GM12865 (cell line): ENCODE data around the gene RASSF8.

Experiments
- DNase-seq: peaks from one replicate; pipeline ENCODE4 v3.0.0; 2010; ENCODE audit warnings: low read depth
- H3K4me3 ChIP-seq: 2 replicates; pipeline ENCODE4 v1.5.1; 2011; ENCODE audit warnings: mild to moderate bottlenecking, low read depth, low read length, control low read depth
- TF ChIP-seq, protein P1 (sequence below): IDR thresholded peaks from 2 replicates; pipeline ENCODE4 v1.5.1; 2011; ENCODE audit warnings: low read length, control low read depth, low read depth, inconsistent platforms; ENCODE audit not compliant: insufficient read depth; ENCODE audit errors: missing control alignments

Gene RASSF8

DNA sequence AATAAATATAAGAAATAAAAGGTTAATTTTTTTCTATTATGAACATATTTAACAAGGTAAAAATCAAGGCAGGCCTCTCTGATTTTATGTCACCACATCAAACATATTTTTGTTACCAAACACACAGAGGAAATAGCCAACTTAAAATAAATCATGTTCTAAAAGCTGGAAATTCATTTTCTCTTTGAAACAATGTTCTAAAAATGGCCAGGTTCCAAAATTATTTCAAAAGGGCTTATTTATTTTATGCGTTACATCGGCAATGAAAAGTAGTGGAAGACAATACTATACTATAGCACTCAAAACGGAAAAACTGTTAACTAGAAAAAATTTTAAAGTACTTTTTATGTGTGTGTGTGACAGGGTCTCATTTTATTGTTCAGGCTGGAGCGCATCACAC, 24.0 kb upstream of the RASSF8 start:
- no peak for DNase-seq
- no peak overlapping the region for H3K4me3 ChIP-seq
- TF ChIP-seq, protein P1, sequence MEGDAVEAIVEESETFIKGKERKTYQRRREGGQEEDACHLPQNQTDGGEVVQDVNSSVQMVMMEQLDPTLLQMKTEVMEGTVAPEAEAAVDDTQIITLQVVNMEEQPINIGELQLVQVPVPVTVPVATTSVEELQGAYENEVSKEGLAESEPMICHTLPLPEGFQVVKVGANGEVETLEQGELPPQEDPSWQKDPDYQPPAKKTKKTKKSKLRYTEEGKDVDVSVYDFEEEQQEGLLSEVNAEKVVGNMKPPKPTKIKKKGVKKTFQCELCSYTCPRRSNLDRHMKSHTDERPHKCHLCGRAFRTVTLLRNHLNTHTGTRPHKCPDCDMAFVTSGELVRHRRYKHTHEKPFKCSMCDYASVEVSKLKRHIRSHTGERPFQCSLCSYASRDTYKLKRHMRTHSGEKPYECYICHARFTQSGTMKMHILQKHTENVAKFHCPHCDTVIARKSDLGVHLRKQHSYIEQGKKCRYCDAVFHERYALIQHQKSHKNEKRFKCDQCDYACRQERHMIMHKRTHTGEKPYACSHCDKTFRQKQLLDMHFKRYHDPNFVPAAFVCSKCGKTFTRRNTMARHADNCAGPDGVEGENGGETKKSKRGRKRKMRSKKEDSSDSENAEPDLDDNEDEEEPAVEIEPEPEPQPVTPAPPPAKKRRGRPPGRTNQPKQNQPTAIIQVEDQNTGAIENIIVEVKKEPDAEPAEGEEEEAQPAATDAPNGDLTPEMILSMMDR, result no peak

DNA sequence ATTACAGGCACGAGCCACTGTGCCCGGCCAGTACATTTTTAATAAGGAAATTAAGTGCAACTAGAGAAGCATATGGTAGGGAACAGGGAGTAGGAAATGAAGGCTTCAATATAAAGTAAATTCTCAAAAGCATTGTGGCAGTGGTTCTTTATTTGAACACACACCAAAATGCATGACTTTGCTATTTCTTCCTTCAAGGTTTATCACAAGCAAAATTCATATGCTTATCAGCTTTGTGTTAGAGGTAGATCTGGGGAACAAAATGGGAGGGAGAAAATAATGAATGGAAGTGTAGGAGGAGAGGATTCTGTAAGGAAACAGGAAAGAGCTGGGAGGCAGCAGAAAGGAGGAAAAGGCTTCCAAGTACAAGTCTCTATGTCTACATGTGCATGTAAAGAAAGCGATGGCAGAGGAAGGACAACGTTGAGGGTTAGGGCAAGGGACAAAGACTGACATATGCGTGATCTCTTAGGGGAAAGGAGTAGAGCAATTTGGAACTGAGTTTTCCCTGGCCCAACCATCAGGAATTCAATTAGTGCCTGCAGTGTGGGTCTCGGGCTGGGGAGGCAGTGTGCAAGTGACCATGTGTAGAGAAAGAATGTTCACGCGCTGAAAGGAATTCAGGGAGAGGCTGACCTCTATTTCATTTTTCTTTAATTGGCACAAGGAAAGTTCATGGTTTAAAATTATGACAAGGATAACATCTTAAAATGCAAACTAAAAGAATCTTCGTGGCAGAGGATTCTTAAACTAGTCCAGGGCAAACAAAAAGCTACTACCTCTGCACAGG, 22.9 kb upstream of the RASSF8 start:
- no peak for DNase-seq
- TF ChIP-seq, protein P1, result no peak

DNA sequence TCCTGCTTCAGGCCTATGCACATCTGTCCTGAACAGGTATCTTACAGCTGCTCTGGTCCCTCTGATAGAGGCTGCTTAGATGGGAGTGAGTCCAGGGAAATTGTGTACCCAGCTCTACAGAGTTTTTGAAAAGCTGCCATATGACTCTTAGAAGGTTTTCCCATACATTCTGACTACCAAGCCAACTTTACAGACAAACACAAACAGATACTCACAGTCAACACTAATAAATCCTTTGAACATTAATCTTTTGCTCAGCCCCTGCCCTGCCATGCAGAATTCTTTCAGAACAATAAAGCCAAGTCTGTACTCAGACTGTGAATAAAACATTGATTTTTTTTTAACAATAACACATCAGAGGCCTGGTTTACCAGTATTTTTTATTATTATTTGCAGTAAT, 21.4 kb upstream of the RASSF8 start:
- TF ChIP-seq, protein P1, result no peak
- no peak for DNase-seq
- no peak overlapping the region for H3K4me3 ChIP-seq

More for the DNA sequence above, 22.9 kb upstream of the RASSF8 start:
- no peak overlapping the region for H3K4me3 ChIP-seq

DNA sequence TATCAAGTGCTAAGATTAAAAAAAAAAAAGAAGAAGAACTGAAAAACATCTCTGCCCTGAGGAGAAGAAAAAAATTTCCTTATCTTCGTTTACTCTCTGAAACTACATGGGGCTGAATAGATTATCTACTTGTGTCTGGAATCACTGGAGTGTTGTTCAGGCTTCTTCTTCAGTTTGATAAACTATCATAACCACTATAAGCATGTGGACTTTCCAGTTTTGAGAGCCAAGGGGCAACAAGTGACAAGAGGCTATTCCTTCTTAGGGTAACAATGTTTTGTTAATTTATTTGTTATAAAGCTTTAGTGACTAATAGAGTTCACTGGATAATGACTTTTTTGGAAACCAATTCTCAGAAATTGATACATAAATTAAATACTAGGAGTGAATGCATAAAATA, 19.9 kb upstream of the RASSF8 start:
- TF ChIP-seq, protein P1, result no peak
- no peak for DNase-seq

DNA sequence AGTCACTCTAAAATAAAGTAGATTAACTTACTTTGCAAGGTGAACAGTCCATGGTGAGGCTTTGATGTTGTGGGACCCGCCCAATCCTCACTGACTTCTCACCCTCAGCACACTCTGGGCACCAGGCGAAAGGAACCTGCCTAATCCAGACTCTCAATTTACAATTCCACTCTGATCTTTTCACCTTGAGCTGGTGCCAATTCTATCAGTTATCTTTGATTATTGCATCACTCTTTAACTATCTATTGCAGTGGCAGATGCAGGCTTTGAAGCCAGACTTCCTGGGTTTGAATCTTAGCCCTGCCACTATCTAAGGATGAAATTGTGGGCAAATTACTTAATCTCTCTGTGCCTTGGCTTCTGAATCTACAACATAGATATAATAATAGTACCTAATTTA, 18.9 kb upstream of the RASSF8 start:
- TF ChIP-seq, protein P1, result no peak
- DNase-seq, result no peak
- H3K4me3 ChIP-seq, result no peak overlapping the region

More for the DNA sequence above, 19.9 kb upstream of the RASSF8 start:
- H3K4me3 ChIP-seq, result no peak overlapping the region

DNA sequence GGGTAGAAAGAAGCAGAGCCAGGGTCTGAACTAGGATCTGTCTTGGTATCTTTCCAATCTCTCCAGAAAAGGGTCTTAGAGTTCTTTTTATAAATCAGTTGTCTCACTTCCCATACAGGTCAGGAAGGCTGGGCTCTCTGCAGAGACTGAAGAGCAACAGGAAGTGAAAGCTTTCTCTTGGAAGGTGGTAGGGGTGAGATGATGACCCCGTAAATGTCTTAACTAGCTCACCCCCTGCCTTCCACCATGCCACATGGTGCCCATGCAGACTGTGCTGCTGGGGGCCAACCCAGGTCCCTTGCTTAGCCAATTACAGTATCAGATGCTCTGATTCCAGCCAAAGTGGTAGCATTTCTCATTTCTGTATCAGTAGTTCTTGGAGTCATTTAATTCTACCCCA, 17.6 kb upstream of the RASSF8 start:
- no peak for DNase-seq
- TF ChIP-seq, protein P1, result no peak
- no peak overlapping the region for H3K4me3 ChIP-seq

DNA sequence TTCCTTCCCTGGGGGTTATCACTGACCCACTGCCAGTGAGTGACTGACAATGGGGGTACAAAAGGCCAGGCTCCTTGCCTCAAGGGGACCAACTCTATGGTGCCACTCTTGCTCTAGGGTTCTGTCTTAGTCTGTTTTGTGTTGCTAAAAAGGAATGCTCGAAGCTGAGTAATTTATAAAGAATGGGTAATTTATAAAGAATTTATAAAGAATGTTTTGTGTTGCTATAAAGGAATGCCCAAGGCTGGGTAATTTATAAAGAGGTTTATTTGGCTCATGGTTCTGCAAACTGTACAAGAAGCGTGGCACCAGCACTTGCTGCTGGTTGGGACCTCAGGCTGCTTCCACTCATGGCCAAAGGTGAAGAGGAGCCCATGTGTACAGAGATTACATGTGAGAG, 15.8 kb upstream of the RASSF8 start:
- TF ChIP-seq, protein P1, result no peak
- H3K4me3 ChIP-seq, result no peak overlapping the region
- DNase-seq, result no peak
